Choroid plexus epithelial cell (primary cell): ENCODE results near the gene RIN3.
A peak's percentile ranks its signal among the peaks of the same experiment; 100 is the strongest.

Source experiments
- DNase-seq: peaks from one replicate; pipeline ENCODE4 v3.0.0-alpha.2; 2010; ENCODE audit warnings: low read depth
- H3K4me3 ChIP-seq: 2 replicates; pipeline ENCODE4 v1.5.1; 2011; ENCODE audit warnings: low read depth, mild to moderate bottlenecking, control low read depth, low read length, moderate library complexity
- TF ChIP-seq, protein P1 (sequence below): conservative IDR thresholded peaks from 2 replicates; pipeline ENCODE4 v1.5.1; 2011; ENCODE audit warnings: low read depth, mild to moderate bottlenecking, control low read depth, inconsistent platforms, low read length, moderate library complexity

Gene RIN3

DNA sequence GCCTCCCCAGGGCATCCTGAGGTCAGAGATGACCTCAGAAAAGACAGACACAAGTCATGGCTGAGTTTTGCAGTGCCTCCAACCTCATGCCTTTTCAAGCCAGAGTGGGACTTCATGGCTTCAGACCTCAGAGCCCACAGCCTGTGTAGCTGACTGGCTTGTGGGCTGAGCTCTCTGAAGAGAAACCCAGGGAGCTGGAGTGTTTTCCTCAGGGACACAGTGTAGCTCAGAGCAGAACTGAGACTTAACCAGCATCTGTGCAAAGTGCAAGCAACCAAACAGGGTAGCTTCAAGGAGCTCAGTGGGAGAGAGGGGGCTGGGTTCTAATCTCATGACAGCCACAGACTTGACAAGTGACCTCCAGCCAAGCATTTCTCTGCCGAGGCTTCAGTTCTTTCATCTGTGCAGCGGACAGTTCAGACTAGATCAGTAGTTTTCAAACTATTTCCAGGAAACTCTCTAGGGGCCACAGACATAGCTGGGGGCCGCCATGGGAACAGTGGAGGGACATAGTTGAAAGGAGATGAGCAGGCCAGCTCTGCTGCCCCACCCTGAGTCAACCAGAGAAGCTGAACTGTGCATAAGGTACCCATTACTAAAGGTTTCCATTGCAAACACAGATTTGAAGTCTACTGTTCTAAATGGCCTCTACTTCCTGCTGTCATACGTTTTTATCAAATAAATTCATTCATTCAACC is 154.8 kb downstream of the RIN3 start:
- no peak for DNase-seq

DNA sequence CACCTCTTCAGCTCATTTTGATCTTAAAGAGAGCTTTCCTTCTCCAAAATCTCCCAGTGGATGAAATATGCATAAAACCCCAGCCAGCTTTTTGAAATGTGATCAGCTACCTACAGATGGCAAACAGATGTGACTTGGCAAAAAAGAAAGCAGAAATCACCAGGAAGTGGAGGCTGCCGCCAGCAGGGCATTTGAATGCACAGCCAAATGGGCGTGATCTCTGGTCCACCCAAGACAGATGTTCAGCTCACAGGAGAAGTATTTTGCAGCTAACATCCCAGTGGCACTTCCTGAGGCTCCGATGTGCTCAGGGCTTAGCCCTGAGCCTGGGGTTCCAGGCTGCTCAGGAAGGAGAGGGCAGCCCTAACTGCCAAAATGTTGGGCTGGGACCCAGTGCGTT is 156.6 kb downstream of the RIN3 start:
- DNase-seq, result peak; percentile 74
- TF ChIP-seq, protein P1, sequence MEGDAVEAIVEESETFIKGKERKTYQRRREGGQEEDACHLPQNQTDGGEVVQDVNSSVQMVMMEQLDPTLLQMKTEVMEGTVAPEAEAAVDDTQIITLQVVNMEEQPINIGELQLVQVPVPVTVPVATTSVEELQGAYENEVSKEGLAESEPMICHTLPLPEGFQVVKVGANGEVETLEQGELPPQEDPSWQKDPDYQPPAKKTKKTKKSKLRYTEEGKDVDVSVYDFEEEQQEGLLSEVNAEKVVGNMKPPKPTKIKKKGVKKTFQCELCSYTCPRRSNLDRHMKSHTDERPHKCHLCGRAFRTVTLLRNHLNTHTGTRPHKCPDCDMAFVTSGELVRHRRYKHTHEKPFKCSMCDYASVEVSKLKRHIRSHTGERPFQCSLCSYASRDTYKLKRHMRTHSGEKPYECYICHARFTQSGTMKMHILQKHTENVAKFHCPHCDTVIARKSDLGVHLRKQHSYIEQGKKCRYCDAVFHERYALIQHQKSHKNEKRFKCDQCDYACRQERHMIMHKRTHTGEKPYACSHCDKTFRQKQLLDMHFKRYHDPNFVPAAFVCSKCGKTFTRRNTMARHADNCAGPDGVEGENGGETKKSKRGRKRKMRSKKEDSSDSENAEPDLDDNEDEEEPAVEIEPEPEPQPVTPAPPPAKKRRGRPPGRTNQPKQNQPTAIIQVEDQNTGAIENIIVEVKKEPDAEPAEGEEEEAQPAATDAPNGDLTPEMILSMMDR, result peak; percentile 56

More for the DNA sequence above, 154.8 kb downstream of the RIN3 start:
- no peak overlapping the region for H3K4me3 ChIP-seq
- TF ChIP-seq, protein P1, result no peak

DNA sequence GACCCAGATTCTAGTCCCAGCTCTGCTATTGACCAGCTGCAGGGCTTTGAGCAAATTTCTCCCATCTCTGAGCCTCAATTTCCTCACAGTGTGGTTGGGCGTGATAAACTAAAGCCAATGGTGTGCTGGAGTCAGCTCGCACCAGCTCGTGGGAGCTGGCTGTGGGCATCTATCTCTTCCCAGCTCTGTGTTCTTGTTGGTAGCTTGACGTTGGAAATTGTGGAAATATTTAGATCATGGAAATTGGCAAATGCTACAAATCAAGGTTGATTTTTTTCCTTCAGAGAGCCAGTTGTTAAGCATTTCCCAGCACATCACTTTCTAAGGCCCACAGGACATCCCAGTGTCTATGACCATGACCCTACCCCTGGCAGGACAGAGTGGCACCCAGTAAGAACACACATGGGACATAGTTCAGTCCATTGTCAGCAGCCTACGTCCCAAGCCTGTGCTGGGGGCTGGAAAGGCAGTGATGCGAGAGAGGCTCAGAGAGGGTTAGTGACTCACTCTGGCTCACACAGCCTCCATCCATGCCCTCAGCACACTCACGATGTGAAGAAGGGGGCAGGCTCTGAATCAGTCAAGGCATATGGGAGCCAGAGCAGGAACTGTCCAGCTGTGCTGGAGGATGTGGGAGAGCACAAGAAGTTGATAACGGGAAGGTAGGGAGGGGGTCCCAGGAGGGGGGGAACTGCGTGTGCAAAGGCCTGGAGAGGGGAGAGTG is 157.2 kb downstream of the RIN3 start:
- no peak overlapping the region for H3K4me3 ChIP-seq
- TF ChIP-seq, protein P1, result no peak
- peak; percentile 44 for DNase-seq

More for the DNA sequence above, 156.6 kb downstream of the RIN3 start:
- H3K4me3 ChIP-seq, result no peak overlapping the region

DNA sequence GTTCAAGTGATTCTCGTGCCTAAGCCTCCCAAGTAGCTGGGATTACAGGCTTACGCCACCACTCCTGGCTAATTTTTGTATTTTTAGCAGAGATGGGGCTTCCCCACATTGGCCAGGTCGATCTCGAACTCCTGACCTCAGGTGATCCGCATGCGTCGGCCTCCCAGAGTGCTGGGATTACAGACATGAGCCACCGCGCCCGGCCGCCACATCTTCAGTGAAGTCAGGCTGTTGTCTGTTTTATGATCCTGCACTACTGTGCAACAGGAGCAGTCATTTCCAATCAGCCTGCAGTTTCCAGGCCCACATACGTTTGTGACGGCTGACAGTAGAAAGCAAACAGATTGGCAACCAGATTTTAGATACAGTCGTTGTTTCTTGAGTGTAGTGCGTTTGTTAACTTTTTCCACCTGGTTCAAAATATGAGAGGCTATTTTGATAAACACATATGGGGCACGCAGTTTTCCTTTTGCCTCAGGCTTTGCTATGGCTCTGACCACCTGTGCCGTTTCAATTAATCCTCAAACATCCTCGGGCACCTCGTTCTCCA is 160.1 kb downstream of the RIN3 start:
- H3K4me3 ChIP-seq, result no peak overlapping the region
- TF ChIP-seq, protein P1, result no peak
- DNase-seq, result no peak

DNA sequence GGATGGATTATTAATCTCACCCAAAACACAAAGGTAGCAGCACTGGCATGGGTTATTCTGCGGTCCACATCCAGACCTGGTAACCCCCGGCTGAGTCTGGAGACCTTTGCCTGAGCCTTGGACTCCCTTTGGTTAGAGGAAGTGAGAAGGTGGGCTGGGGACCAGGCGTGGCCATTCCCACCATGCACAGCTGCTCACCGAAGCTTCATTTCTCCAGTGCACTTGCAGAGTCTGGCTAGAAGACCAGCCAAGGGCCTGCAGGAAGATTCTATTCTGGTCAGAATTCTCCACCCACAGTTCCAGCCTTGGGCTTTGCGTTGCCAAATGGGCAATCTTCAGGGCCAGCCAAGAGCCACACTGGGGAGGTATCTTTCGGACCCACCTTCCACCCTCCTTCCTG is 161.8 kb downstream of the RIN3 start:
- H3K4me3 ChIP-seq, result no peak overlapping the region
- no peak for DNase-seq
- TF ChIP-seq, protein P1, result no peak

DNA sequence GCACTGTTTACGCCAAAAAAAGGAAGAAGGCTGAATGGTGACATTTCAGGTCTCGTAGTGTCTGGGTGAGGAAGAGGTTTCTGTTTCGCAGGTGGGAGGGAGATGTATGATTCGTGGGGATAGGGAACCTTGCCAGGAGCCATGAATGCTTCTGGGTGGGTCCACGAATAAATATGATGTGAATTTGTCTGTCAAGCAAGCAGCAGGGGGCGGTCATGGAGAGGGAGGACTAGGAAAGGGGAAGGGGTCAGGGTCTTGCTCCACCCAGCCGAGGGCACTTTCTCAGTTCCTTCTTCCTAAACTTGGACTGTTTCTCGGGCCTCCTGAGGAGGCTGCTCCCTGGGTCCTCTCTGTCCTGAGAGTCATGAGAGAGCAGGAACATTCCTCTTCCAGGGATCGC is 162.4 kb downstream of the RIN3 start:
- no peak overlapping the region for H3K4me3 ChIP-seq
- TF ChIP-seq, protein P1, result no peak
- no peak for DNase-seq
